GM19324 (cell line): Measurements from ENCODE around the gene DCAF4.
"Not testable (repeated sequence)": the region's sequence is repeated elsewhere in the genome, so short reads cannot be mapped to it uniquely, and the experiment has no call there.

ENCODE experiments used
- ATAC-seq: cut with Tn5 transposase; IDR thresholded peaks from one replicate; pipeline ENCODE4 v1.9.1; 2021; ENCODE audit warnings: mild to moderate bottlenecking, moderate library complexity; ENCODE audit not compliant: unreplicated experiment, low FRiP score

The DCAF4 gene

GRCh38 chr14:72929316-72930080, 3.2 kb downstream of the DCAF4 start:
- ATAC-seq = no peak

- no peak for ATAC-seq
Observed at GRCh38 chr14:72932893-72933292, 6.6 kb downstream of the DCAF4 start.

- ATAC-seq = no peak
Observed at GRCh38 chr14:72939630-72940029, 13.4 kb downstream of the DCAF4 start.

GRCh38 chr14:72941286-72941985, 15.2 kb downstream of the DCAF4 start:
- ATAC-seq = no peak

- ATAC-seq = no peak
Observed at GRCh38 chr14:72942934-72943333, 16.7 kb downstream of the DCAF4 start.

GRCh38 chr14:72943876-72944430, 17.7 kb downstream of the DCAF4 start:
- no peak for ATAC-seq

GRCh38 chr14:72945356-72946027, 19.2 kb downstream of the DCAF4 start:
- ATAC-seq = no peak

- ATAC-seq = no peak
Observed at GRCh38 chr14:72946491-72946890, 20.2 kb downstream of the DCAF4 start.

- no peak for ATAC-seq
Observed at GRCh38 chr14:72947366-72948160, 21.3 kb downstream of the DCAF4 start.

GRCh38 chr14:72948481-72949138, 22.3 kb downstream of the DCAF4 start:
- ATAC-seq = no peak

- ATAC-seq = no peak
Observed at GRCh38 chr14:72952171-72952570, 25.9 kb downstream of the DCAF4 start.

GRCh38 chr14:72956741-72957140, 30.5 kb downstream of the DCAF4 start:
- ATAC-seq = not testable (repeated sequence)

GRCh38 chr14:72957213-72957612, 30.9 kb downstream of the DCAF4 start:
- ATAC-seq = no peak

- no peak for ATAC-seq
Observed at GRCh38 chr14:72958548-72958947, 32.3 kb downstream of the DCAF4 start.

GRCh38 chr14:72961016-72961415, 34.8 kb downstream of the DCAF4 start:
- ATAC-seq = not testable (repeated sequence)

GRCh38 chr14:72961579-72962335, 35.5 kb downstream of the DCAF4 start:
- ATAC-seq = no peak

GRCh38 chr14:72962336-72962754, 36.1 kb downstream of the DCAF4 start:
- not testable (repeated sequence) for ATAC-seq

GRCh38 chr14:72962829-72963312, 36.6 kb downstream of the DCAF4 start:
- ATAC-seq = no peak

- ATAC-seq = no peak
Observed at GRCh38 chr14:72965249-72965648, 39.0 kb downstream of the DCAF4 start.
